HG03103 (cell line): Measurements from ENCODE around the gene MEF2C.

Source experiments
- ATAC-seq: cut with Tn5 transposase; IDR thresholded peaks from one replicate; pipeline ENCODE4 v1.9.1; 2021; ENCODE audit warnings: low read depth; ENCODE audit not compliant: unreplicated experiment

MEF2C gene

DNA sequence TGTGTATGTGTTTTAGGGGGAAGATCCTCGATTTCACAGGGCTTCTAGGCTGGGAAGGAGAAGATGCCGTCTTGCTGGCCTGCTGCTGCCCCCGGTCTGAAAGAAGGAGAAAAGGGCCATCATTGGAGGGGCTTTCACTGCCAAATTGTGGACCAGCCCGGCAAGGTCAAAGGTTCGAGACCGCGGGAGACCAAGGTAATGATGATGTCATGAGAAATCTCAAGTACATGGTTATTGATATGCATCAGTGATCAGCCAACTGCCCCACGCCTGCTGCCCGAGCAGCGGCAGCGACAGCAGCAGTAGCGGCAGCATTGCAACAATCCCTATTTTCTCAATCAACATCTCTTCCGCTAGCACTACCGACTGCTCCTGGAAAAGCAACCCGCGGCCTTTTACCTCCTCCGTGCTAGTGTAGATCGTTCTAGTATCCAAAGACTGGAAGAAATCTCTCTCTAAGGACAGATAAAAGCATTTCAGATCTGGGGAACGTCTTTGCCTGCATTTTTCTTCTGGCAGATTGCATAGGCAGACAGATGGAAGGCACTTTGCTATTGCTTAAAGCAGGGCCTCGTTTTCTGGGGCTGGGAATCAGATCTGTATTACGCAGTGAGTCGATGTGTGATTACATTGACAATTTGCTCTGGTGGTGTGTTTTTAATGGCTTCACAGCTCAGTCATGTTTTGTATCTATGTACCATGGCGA, 215.3 kb downstream of the MEF2C start:
- ATAC-seq: no peak
